HepG2 (cell line): ENCODE measurements around the gene COL18A1. TPM values are rescaled to one million over a fixed set of nuclear protein-coding genes. Genes with fewer than 3 reads are reported as not detected.

Experiments used
- ARID2 ChIP-seq: sonication (generic); formaldehyde crosslinking; IDR thresholded peaks from 2 replicates; pipeline ENCODE4 v1.8.1; 2022; ENCODE audit warnings: mild to moderate bottlenecking, missing genetic modification reagents, borderline replicate concordance
- ATF3 ChIP-seq: sonication (generic); formaldehyde crosslinking; IDR thresholded peaks from 2 replicates; pipeline ENCODE4 v1.4.0; 2020; ENCODE audit warnings: missing genetic modification reagents
- BRCA1 ChIP-seq: sonication (generic); formaldehyde crosslinking; IDR thresholded peaks from 2 replicates; pipeline ENCODE4 v1.4.0; 2020; ENCODE audit warnings: missing genetic modification reagents
- HHEX ChIP-seq: IDR thresholded peaks from 2 replicates; pipeline ENCODE4 v1.6.1; 2016; ENCODE audit warnings: control low read depth
- HOXA9 ChIP-seq: sonication (generic); formaldehyde crosslinking; IDR thresholded peaks from 2 replicates; pipeline ENCODE4 v1.8.1; 2022; ENCODE audit warnings: missing genetic modification reagents, mild to moderate bottlenecking, moderate library complexity, borderline replicate concordance
- KIAA2018 ChIP-seq: sonication (generic); formaldehyde crosslinking; IDR thresholded peaks from 2 replicates; pipeline ENCODE4 v1.5.0; 2020; ENCODE audit warnings: mild to moderate bottlenecking, missing genetic modification reagents, borderline replicate concordance
- MXD4 ChIP-seq: IDR thresholded peaks from 2 replicates; pipeline ENCODE4 v1.6.1; 2016; ENCODE audit warnings: mild to moderate bottlenecking, missing biosample characterization, missing genetic modification reagents
- PAXIP1 ChIP-seq: sonication (generic); formaldehyde crosslinking; conservative IDR thresholded peaks from 2 replicates; pipeline ENCODE4 v1.4.0; 2020; ENCODE audit warnings: mild to moderate bottlenecking, missing genetic modification reagents, moderate library complexity
- RFXAP ChIP-seq: sonication (generic); formaldehyde crosslinking; IDR thresholded peaks from 2 replicates; pipeline ENCODE4 v1.4.0; 2020; ENCODE audit warnings: missing genetic modification reagents, borderline replicate concordance
- TRIM24 ChIP-seq: sonication (generic); formaldehyde crosslinking; IDR thresholded peaks from 2 replicates; pipeline ENCODE4 v1.8.0; 2022; ENCODE audit warnings: mild to moderate bottlenecking, missing genetic modification reagents
- ZBTB25 ChIP-seq: IDR thresholded peaks from 2 replicates; pipeline ENCODE4 v1.6.1; 2018; ENCODE audit warnings: missing genetic modification reagents
- ZNF362 ChIP-seq: sonication (generic); formaldehyde crosslinking; IDR thresholded peaks from 2 replicates; pipeline ENCODE4 v1.4.0; 2020; ENCODE audit warnings: missing genetic modification reagents, mild to moderate bottlenecking, borderline replicate concordance
- ZNF446 ChIP-seq: sonication (generic); formaldehyde crosslinking; IDR thresholded peaks from 2 replicates; pipeline ENCODE4 v1.5.0; 2020; ENCODE audit warnings: mild to moderate bottlenecking, missing genetic modification reagents
- polyA plus RNA-seq, 8 experiments: library from polyadenylated mRNA; depleted of rRNA in 3 of 8; stranded (reverse) in 7 of 8; unstranded in 1 of 8; fragments of >200 nt; fragmentation: Illumina TruSeq in 4 of 8; extraction: Trizol in 4 of 8; gene quantifications; 2 replicates each; pipeline versions ENCODE4 v1.2.1 to v1.2.3, GENCODE V29; 2011 to 2016; ENCODE audit warnings: low read depth in 4 of 8, missing spikeins in 1 of 8, mixed read lengths in 1 of 8; ENCODE audit not compliant: insufficient read depth in 1 of 8
- total RNA-seq, 5 experiments: library from RNA; depleted of rRNA; stranded (reverse); fragments of >200 nt; fragmentation: Illumina TruSeq; extraction: Trizol; gene quantifications; 2 replicates each; pipeline ENCODE4 v1.2.3, GENCODE V29; 2016; ENCODE audit warnings: low read depth in 1 of 5

COL18A1 gene
- total and polyA plus RNA-seq, 2 of the 13 experiments (the other 11 are each of a cell fraction or from before 2014, with no cell fraction given), result 79.0 to 102 TPM

- TF ChIP-seq KIAA2018 (CRISPR knock-in tag) (no peak), MXD4 (CRISPR knock-in tag) (peak; percentile 70; the same call in 1 of the 2 replicates), PAXIP1 (CRISPR knock-in tag) (peak; percentile 99), ARID2 (CRISPR knock-in tag) (0 out of 2 replicates have a peak, but pooled peaks have one; percentile 59), HHEX (CRISPR knock-in tag) (0 out of 2 replicates have a peak, but pooled peaks have one; percentile 33), RFXAP (peak; percentile 53; the same call in 1 of the 2 replicates), ATF3 (CRISPR knock-in tag) (no peak), HOXA9 (CRISPR knock-in tag) (no peak), BRCA1 (CRISPR knock-in tag) (no peak), ZBTB25 (CRISPR knock-in tag) (peak; percentile 14; the same call in 1 of the 2 replicates), ZNF446 (CRISPR knock-in tag) (no peak), ZNF362 (CRISPR knock-in tag) (peak; percentile 38; the same call in 1 of the 2 replicates), TRIM24 (CRISPR knock-in tag) (no peak)
Measured at GRCh38 chr21:45469273-45470086, 64.5 kb downstream of the COL18A1 start (continued).
